Measurements from ENCODE around the gene SDK1. TPM values are rescaled to one million over a fixed set of nuclear protein-coding genes. Genes with fewer than 3 reads are reported as not detected.

SDK1 gene
- total and polyA plus RNA-seq, 2 of the 8 experiments (the other 6 are each of a cell fraction or from before 2014, with no cell fraction given) = 3.3 to 7.2 TPM

GRCh38 chr7:4073052-4073451 lies 772.0 kb downstream of the SDK1 start:
- H4K91ac ChIP-seq (replicated peaks; ENCODE audit: insufficient read length, low read length) = peak overlapping the region; percentile 42
- DNase-seq (ENCODE audit: low read depth in 1 of 2, low spot score in 2 of 2) (peak in 1 of 2 experiments; percentile 40), FAIRE-seq (no peak)
- no peak overlapping the region for H2BK120ac ChIP-seq (replicated peaks; ENCODE audit: low read depth, low read length)
- no peak overlapping the region for H3K23ac ChIP-seq (ENCODE audit: insufficient read length)
- H2BK5ac ChIP-seq (ENCODE audit: low read depth, low read length) = no peak overlapping the region
- no peaks in the 10 kb centered on the region; a peak in 1 of 7 replicates for H3K4me1 ChIP-seq (replicated peaks in 1 of 4; ENCODE audit: control insufficient read depth in 3 of 4, insufficient read depth in 4 of 4, low read length in 3 of 4)
- H3K18ac ChIP-seq (ENCODE audit: extremely low read depth, low read length) = no peak overlapping the region
- TF ChIP-seq GTF2F1 (IDR thresholded peaks at IDR 0.05; ENCODE audit: borderline replicate concordance, low read depth, low read length) (no peak), SIX5 (IDR thresholded peaks at IDR 0.05; ENCODE audit: low read depth, low read length) (no peak), RAD21 (IDR thresholded peaks at IDR 0.05 in 1 of 2, conservative IDR thresholded peaks at IDR 0.05 in 1 of 2; ENCODE audit: low read depth in 2 of 2, low read length in 2 of 2) (no peak), CHD2 (IDR thresholded peaks at IDR 0.05; ENCODE audit: low read length) (no peak), POU5F1 (IDR thresholded peaks at IDR 0.05; ENCODE audit: low read depth, low read length) (no peak), RXRA (IDR thresholded peaks at IDR 0.05; ENCODE audit: insufficient read depth, low read depth, low read length) (no peak)
- H4K20me1 ChIP-seq (replicated peaks in 1 of 2; ENCODE audit: control insufficient read depth in 1 of 2, insufficient read depth in 2 of 2, low read length in 2 of 2) = no peaks in the 10 kb centered on the region
- H3K79me2 ChIP-seq (ENCODE audit: control insufficient read depth in 1 of 2, insufficient read depth in 2 of 2, low read length in 2 of 2) = no peaks in the 10 kb centered on the region
- H2BK12ac ChIP-seq (ENCODE audit: low read depth, low read length) = no peak overlapping the region
- no peak overlapping the region for H3K14ac ChIP-seq (ENCODE audit: insufficient read length)
- H2BK15ac ChIP-seq (ENCODE audit: low read length) = no peak overlapping the region
- 84% methylated on average over 10 of the region's 10 CpGs; no CpG with 5 or more reads in 1 of the 2 experiments for WGBS, 2 experiments (ENCODE audit: extremely low coverage in 1 of 2, insufficient coverage in 1 of 2, insufficient read length in 1 of 2, insufficient replicate concordance in 2 of 2, low coverage in 1 of 2, low lambda C conversion rate in 2 of 2, missing lambda C conversion rate in 1 of 2)
- H2AK5ac ChIP-seq (ENCODE audit: low read depth, low read length) = no peak overlapping the region
- H2BK20ac ChIP-seq (ENCODE audit: low read length) = no peak overlapping the region
- no peaks in the 10 kb centered on the region for H3K79me1 ChIP-seq (ENCODE audit: low read depth, low read length)
- ChIA-PET CTCF (ENCODE audit: partially characterized antibody) (interaction anchor here (0.9 to 1.6 kb wide), 4 partner anchors 8 to 32 kb away, joined by 3 to 5 read pairs (median 3); no protein-coding TSS in a partner anchor), POLR2A (ENCODE audit: partially characterized antibody) (interaction anchor here (1.4 kb wide), 1 partner anchor 33 kb away, joined by 5 read pairs; no protein-coding TSS in a partner anchor)
- no peak overlapping the region for H3K27ac ChIP-seq (ENCODE audit: low read depth, low read length)
- H3K9me3 ChIP-seq (ENCODE audit: insufficient read depth in 2 of 2, low read depth in 1 of 2, low read length in 1 of 2) = no peaks in the 10 kb centered on the region; a peak in 1 of 4 replicates
- H3K56ac ChIP-seq (replicated peaks; ENCODE audit: insufficient read length, low read depth, low read length) = no peak overlapping the region
- no peaks in the 10 kb centered on the region for H3K23me2 ChIP-seq (ENCODE audit: low read depth, low read length)
- H3K4me3 ChIP-seq (ENCODE audit: extremely low read depth in 1 of 4, insufficient read depth in 2 of 4, low read depth in 3 of 4, low read length in 4 of 4) = no peak overlapping the region
- no peak overlapping the region for H3K9ac ChIP-seq (replicated peaks in 1 of 4; ENCODE audit: extremely low read depth in 1 of 4, low read depth in 3 of 4, low read length in 3 of 4)
- no peaks in the 10 kb centered on the region for H3K36me3 ChIP-seq (ENCODE audit: control insufficient read depth in 2 of 4, insufficient read depth in 4 of 4, low read length in 3 of 4)
- no peaks in the 10 kb centered on the region for H3K27me3 ChIP-seq (replicated peaks in 1 of 4; ENCODE audit: control insufficient read depth in 3 of 4, extremely low read depth in 1 of 4, insufficient read depth in 3 of 4, low read length in 3 of 4)
- H3K4me2 ChIP-seq (ENCODE audit: insufficient read depth in 1 of 2, low read depth in 2 of 2, low read length in 2 of 2) = no peak overlapping the region
- H3K4ac ChIP-seq (replicated peaks; ENCODE audit: insufficient read length, low read depth, low read length) = no peak overlapping the region
- H4K5ac ChIP-seq (ENCODE audit: insufficient read length, low read depth, low read length) = no peak overlapping the region
- no peak overlapping the region for H2AFZ ChIP-seq (ENCODE audit: low read length)
- H4K8ac ChIP-seq (ENCODE audit: extremely low read depth, insufficient read depth, low read length) = no peak overlapping the region
